Endothelial cell of umbilical vein (primary cell): ENCODE measurements around the gene DIP2C. TPM values are rescaled to one million over a fixed set of nuclear protein-coding genes. Genes with fewer than 3 reads are reported as not detected.

ENCODE experiments used
- BruUV-seq: library from RNA; stranded (reverse); fragments of 400-500 nt; replicated peaks from 2 replicates; lab custom pipeline; 2021; lab: Mats Ljungman, UMichigan
- CTCF ChIA-PET: fragments of 300-600, 350-600 bp; sonication (Branson Sonifier 250); formaldehyde crosslinking; loops from one replicate; lab custom pipeline; 2021; ENCODE audit warnings: antibody characterized with exemption, inconsistent platforms; lab: Charles Lee
- POLR2A ChIA-PET: fragments of 300-600, 350-600 bp; sonication (Branson Sonifier 250); formaldehyde crosslinking; loops from one replicate; lab custom pipeline; 2021; ENCODE audit warnings: antibody characterized with exemption, inconsistent platforms; lab: Charles Lee
- DNase-seq: peaks from one replicate; pipeline ENCODE4 v3.0.0-alpha.2; 2011; ENCODE audit warnings: low read depth, low spot score
- FAIRE-seq: peaks from 2 replicates; lab custom pipeline; 2011; peaks lifted over from hg19 to GRCh38; lab: Jason Lieb, UNC
- H2AFZ ChIP-seq: 2 replicates; pipeline ENCODE4 v1.6.0; 2012; ENCODE audit warnings: low read depth, low read length, control low read depth, inconsistent platforms
- H3K27ac ChIP-seq: 2 replicates; pipeline ENCODE4 v1.5.1; 2011; ENCODE audit warnings: low read depth, mild to moderate bottlenecking, control low read depth, low read length, moderate library complexity; ENCODE audit not compliant: insufficient read depth
- H3K27me3 ChIP-seq, 2 experiments: 2 replicates each; pipeline versions ENCODE4 v1.6.0 to v1.6.1; 2011; ENCODE audit warnings: low read length in 2 of 2, mixed read lengths in 1 of 2; ENCODE audit not compliant: control insufficient read depth in 2 of 2, insufficient read depth in 2 of 2
- H3K36me3 ChIP-seq, 2 experiments: 2 replicates in 1 of 2; 3 replicates in 1 of 2; pipeline ENCODE4 v1.5.1; 2011; ENCODE audit warnings: low read length in 2 of 2, mild to moderate bottlenecking in 1 of 2, moderate library complexity in 1 of 2; ENCODE audit not compliant: control insufficient read depth in 2 of 2, insufficient read depth in 2 of 2; ENCODE audit errors: extremely low read depth in 1 of 2
- H3K4me1 ChIP-seq: 3 replicates; pipeline ENCODE4 v1.5.1; 2011; ENCODE audit warnings: mild to moderate bottlenecking, low read length; ENCODE audit not compliant: control insufficient read depth, insufficient read depth; ENCODE audit errors: extremely low read depth
- H3K4me2 ChIP-seq: 2 replicates; pipeline ENCODE4 v1.6.1; 2011; ENCODE audit warnings: low read length, control low read depth, mixed read lengths; ENCODE audit not compliant: insufficient read depth
- H3K4me3 ChIP-seq, 3 experiments: fragments of 200-600 bp in 1 of 3; sonication (generic), shearing (Covaris generic) in 1 of 3; replicated peaks in 1 of 3; 2 replicates each; pipeline ENCODE4 v1.5.1; 2011 to 2016; ENCODE audit warnings: control low read depth in 3 of 3, low read length in 3 of 3, mild to moderate bottlenecking in 2 of 3, inconsistent platforms in 1 of 3, low read depth in 1 of 3, moderate library complexity in 1 of 3; ENCODE audit not compliant: insufficient read depth in 1 of 3
- H3K79me2 ChIP-seq: 2 replicates; pipeline ENCODE4 v1.6.0; 2012; ENCODE audit warnings: low read length, inconsistent platforms; ENCODE audit not compliant: control insufficient read depth, insufficient read depth
- H3K9ac ChIP-seq: replicated peaks from 2 replicates; pipeline ENCODE3; 2011; ENCODE audit warnings: low read length, control low read depth; ENCODE audit not compliant: insufficient read depth; ENCODE audit errors: extremely low read depth
- H3K9me1 ChIP-seq: replicated peaks from 3 replicates; pipeline ENCODE4 v1.6.0; 2011; ENCODE audit warnings: mild to moderate bottlenecking, low read length; ENCODE audit not compliant: control insufficient read depth, insufficient read depth; ENCODE audit errors: extremely low read depth
- H3K9me3 ChIP-seq: replicated peaks from 2 replicates; pipeline ENCODE4 v1.5.1; 2012; ENCODE audit warnings: low read length, inconsistent platforms; ENCODE audit not compliant: control insufficient read depth, insufficient read depth
- H4K20me1 ChIP-seq: replicated peaks from 2 replicates; pipeline ENCODE3; 2011; ENCODE audit warnings: mild to moderate bottlenecking, low read length; ENCODE audit not compliant: control insufficient read depth, insufficient read depth; ENCODE audit errors: extremely low read depth
- CTCF ChIP-seq, 2 donors: IDR thresholded peaks; 1 replicate in 1 of 2; 2 replicates in 1 of 2; pipeline ENCODE4 v1.5.1; 2011; ENCODE audit warnings: low read length in 2 of 2, mild to moderate bottlenecking in 2 of 2, moderate library complexity in 2 of 2, control low read depth in 1 of 2, inconsistent platforms in 1 of 2, low read depth in 1 of 2; ENCODE audit not compliant: insufficient read depth in 1 of 2; ENCODE audit errors: extremely low read depth in 1 of 2
- EZH2 ChIP-seq: IDR thresholded peaks from 2 replicates; pipeline ENCODE4 v1.6.1; 2012; ENCODE audit warnings: borderline replicate concordance, low read depth, mild to moderate bottlenecking, moderate library complexity, low read length, inconsistent platforms; ENCODE audit not compliant: severe bottlenecking
- FOS ChIP-seq: IDR thresholded peaks from 2 replicates; pipeline ENCODE4 v1.6.1; 2011; ENCODE audit warnings: mild to moderate bottlenecking, low read length, moderate library complexity, borderline replicate concordance; ENCODE audit not compliant: insufficient read depth
- GATA2 ChIP-seq: IDR thresholded peaks from 2 replicates; pipeline ENCODE4 v1.7.0; 2011; ENCODE audit warnings: low read depth, mild to moderate bottlenecking, moderate library complexity, mixed read lengths, low read length; ENCODE audit not compliant: insufficient read length, insufficient read depth
- JUN ChIP-seq: IDR thresholded peaks from 2 replicates; pipeline ENCODE4 v1.6.1; 2011; ENCODE audit warnings: borderline replicate concordance, low read depth; ENCODE audit not compliant: insufficient read length, insufficient read depth
- MAX ChIP-seq: IDR thresholded peaks from 2 replicates; pipeline ENCODE4 v1.6.1; 2011; ENCODE audit not compliant: insufficient read depth, insufficient read length
- MYC ChIP-seq: IDR thresholded peaks from one replicate; pipeline ENCODE4 v1.6.1; 2011; ENCODE audit warnings: mild to moderate bottlenecking, low read depth, low read length
- POLR2A ChIP-seq: IDR thresholded peaks from 2 replicates; pipeline ENCODE4 v1.6.1; 2012; ENCODE audit warnings: low read depth, mild to moderate bottlenecking, control low read depth, low read length
- POLR2AphosphoS5 ChIP-seq: IDR thresholded peaks from 2 replicates; pipeline ENCODE4 v1.6.1; 2012; ENCODE audit warnings: low read depth, mild to moderate bottlenecking, control low read depth, low read length, moderate library complexity; ENCODE audit not compliant: insufficient read depth
- dilution Hi-C: fragments of 300-500 bp; cut with MboI; formaldehyde crosslinking; loops from one replicate; pipeline ENCODE4 v1.15.0; 2019; ENCODE audit warnings: low sequenced_read_pairs; ENCODE audit not compliant: extremely low pct_ligation_motif_present
- intact Hi-C: fragments of 100-400 bp; cut with micrococcal nuclease; formaldehyde crosslinking; loops from one replicate; pipeline ENCODE4 v1.10.0; 2022
- polyA plus RNA-seq, 4 experiments: library from polyadenylated mRNA; depleted of rRNA in 3 of 4; stranded (reverse) in 3 of 4; unstranded in 1 of 4; fragments of >200 nt; gene quantifications; 2 replicates each; pipeline versions ENCODE4 v1.2.1 to v1.2.3, GENCODE V29; 2011 to 2012; ENCODE audit warnings: missing spikeins in 1 of 4
- total RNA-seq: library from RNA; stranded (reverse); gene quantifications from 2 replicates; pipeline ENCODE4 v1.2.3, GENCODE V29; 2021

DIP2C gene
- total and polyA plus RNA-seq, 2 donors (not counting 3 experiments of a cell fraction or from before 2014, with no cell fraction given) = 3.6 to 10.7 TPM

GRCh38 chr10:510415-510881, 179.0 kb downstream of the DIP2C start:
- no peaks in the 10 kb centered on the region for H3K36me3 ChIP-seq
- no peak for FAIRE-seq
- no peaks in the 10 kb centered on the region for H3K79me2 ChIP-seq
- no peaks in the 10 kb centered on the region for H3K27me3 ChIP-seq
- H3K9me3 ChIP-seq = no peaks in the 10 kb centered on the region
- H3K4me3 ChIP-seq = no peak overlapping the region
- H3K9me1 ChIP-seq = no peaks in the 10 kb centered on the region
- BruUV-seq = no TSS peak
- ChIA-PET CTCF (interaction anchor here (0.9 to 3.5 kb wide), 10 partner anchors 10 to 302 kb away, joined by 3 to 33 read pairs (median 6); no protein-coding TSS in a partner anchor), POLR2A (interaction anchor here (0.6 kb wide), 1 partner anchor 476 kb away, joined by 4 read pairs; no protein-coding TSS in a partner anchor)
- intact Hi-C loops (loop anchor here (2.0 kb wide), 2 partner anchors 44 to 478 kb away; partner anchors contain the start of gene GTPBP4), dilution Hi-C loops (no loop called here)
- no peak overlapping the region for H3K27ac ChIP-seq
- H4K20me1 ChIP-seq = no peaks in the 10 kb centered on the region
- DNase-seq = no peak
- TF ChIP-seq JUN = no peak
- no peak for TF ChIP-seq MAX
- no peak for TF ChIP-seq MYC
- no peak for TF ChIP-seq POLR2AphosphoS5
- TF ChIP-seq EZH2 = no peak
- TF ChIP-seq CTCF (IDR thresholded peaks at IDR 0.05; ENCODE audit: extremely low read depth in 1 of 2, insufficient read depth in 1 of 2, low read depth in 1 of 2, low read length in 2 of 2) = no peak
- TF ChIP-seq GATA2 = no peak
- TF ChIP-seq FOS = no peak
- no peak for TF ChIP-seq POLR2A
- H3K9ac ChIP-seq = no peak overlapping the region
- no peak overlapping the region for H2AFZ ChIP-seq
- H3K4me1 ChIP-seq = peaks cover 3% of the 10 kb centered on the region
- H3K4me2 ChIP-seq = no peak overlapping the region
